HG02571 (cell line): ENCODE results near the gene SLC9A8.
A peak's percentile ranks its signal among the peaks of the same experiment; 100 is the strongest.
"Not testable (repeated sequence)": the region's sequence is repeated elsewhere in the genome, so short reads cannot be mapped to it uniquely, and the experiment has no call there.

Experiments
- ATAC-seq: cut with Tn5 transposase; IDR thresholded peaks from one replicate; pipeline ENCODE4 v1.9.1; 2021; ENCODE audit warnings: mild to moderate bottlenecking, moderate library complexity; ENCODE audit not compliant: unreplicated experiment

Gene SLC9A8, protein sequence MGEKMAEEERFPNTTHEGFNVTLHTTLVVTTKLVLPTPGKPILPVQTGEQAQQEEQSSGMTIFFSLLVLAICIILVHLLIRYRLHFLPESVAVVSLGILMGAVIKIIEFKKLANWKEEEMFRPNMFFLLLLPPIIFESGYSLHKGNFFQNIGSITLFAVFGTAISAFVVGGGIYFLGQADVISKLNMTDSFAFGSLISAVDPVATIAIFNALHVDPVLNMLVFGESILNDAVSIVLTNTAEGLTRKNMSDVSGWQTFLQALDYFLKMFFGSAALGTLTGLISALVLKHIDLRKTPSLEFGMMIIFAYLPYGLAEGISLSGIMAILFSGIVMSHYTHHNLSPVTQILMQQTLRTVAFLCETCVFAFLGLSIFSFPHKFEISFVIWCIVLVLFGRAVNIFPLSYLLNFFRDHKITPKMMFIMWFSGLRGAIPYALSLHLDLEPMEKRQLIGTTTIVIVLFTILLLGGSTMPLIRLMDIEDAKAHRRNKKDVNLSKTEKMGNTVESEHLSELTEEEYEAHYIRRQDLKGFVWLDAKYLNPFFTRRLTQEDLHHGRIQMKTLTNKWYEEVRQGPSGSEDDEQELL

DNA sequence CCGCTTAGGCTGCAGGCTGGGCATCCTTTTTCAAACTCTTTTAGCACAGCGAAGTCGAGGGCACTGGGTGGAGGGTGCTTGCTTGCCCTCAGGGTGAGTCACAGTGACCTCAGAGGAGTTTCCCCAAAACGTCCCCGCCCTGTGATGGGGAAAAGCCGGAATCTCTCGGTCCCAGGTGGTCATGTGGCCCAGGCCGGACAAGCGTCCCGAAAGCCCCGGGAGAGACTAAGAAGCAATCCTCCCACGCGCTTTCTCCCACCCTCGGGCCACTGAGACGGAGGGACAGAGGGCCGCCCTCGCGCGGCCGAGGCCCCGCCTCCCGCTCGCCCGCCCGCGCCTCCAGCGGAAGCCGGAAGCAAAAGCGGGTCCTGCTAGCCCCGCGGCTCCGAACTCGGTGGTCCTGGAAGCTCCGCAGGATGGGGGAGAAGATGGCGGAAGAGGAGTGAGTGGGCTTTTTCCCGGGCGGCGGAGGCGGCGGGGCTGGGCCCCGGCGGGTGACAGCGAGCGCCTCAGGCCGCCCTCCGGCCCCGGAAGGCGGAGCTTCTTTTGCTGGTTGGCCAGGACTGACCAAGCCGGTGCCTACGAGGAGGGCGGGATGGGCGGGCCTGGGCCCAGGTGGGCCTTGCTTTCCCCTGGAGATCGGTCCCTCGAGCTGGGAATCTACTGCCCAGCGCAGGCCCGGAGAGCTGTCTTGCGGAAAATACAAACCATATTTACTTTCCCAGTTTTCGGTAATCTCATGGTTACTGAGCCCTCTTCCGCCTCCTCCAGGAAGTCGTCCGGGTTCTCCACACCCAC, at the start of gene SLC9A8:
Gene SLC9A8 (plus strand): TSS at position 322 of the 798 bp plus-strand sequence. CDS start 95 bp downstream, at position 417.
- ATAC-seq: peak; percentile 78

DNA sequence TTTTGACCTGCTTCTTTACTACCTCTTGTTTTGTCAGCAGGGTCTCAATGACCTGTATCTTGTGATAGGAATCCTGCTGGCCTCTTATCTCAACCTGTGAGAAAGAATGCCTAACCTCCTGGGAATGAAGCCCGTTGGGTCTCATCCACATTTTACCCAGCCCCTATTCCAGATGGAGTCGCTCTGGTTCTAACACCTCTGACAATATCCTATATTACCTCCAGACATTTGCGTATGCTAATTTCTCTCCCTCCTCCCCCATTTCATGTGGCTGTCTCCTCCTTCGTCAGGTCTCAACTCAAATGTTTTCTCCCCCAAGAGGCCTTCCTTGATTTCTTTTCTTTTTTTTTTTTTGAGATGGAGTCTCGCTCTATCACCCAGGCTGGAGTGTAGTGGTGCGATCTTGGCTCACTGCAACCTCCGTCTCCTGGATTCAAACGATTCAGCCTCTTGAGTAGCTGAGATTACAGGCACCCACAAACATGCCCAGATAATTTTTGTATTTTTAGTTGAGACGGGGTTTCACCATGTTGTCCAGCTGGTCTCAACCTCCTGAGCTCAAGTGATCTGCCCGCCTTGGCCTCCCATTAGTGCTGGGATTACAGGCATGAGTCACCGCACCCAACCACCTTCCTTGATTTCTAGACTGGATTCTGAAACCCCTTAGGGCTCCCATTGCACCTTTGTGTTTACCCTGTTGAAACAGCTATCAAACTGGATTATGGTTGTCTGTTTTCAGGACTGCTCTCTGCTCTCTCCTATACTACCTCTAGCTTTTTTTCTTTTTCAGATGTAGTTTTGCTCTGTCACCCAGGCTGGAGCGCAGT, 49.5 kb upstream of the SLC9A8 start:
- no peak for ATAC-seq

DNA sequence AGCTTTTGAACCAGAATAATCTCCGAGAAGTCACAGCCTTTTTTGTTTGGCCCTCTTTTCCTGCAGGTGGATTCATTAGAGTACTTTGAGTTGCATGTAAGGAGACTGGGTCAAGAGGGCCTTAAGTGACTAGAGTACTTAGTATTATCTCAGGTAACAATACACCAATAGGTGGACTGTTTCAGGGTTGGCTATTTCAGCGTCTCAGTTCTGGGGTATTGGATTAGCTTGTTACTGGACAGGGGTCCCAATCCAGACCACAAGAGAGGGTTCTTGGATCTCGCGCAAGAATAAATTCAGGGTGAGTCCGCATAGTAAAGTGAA, 47.3 kb upstream of the SLC9A8 start:
- no peak for ATAC-seq

DNA sequence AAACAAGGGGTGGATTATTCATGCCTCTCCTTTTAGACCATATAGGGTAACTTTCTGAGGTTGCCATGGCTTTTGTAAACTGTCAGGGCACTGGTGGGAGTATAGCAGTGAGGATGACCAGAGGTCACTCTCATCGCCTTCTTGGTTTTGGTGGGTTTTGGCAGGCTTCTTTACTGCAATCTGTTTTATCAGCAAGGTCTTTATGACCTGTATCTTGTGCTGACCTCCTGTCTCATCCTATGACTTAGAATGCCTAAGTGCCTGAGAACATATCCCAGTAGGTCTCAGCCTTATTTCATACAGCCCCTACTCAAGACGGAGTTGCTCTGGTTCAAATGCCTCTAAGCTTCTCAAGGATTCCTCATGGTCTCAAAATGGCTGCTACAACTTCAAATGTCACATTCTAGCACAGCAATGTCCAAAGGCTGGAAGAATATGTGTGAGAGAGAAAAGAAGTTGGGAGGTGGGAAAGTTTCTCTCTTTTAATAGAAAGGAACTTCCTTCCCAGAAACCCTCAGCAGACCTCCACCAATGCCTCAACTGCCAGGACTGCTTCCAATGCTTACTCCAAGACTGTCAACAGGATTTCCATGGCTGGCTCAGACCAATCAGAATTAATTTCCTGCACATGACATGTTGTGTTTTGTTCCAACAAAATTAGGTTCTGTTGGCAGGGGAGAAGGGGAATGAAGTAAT, 46.6 kb upstream of the SLC9A8 start:
- no peak for ATAC-seq

DNA sequence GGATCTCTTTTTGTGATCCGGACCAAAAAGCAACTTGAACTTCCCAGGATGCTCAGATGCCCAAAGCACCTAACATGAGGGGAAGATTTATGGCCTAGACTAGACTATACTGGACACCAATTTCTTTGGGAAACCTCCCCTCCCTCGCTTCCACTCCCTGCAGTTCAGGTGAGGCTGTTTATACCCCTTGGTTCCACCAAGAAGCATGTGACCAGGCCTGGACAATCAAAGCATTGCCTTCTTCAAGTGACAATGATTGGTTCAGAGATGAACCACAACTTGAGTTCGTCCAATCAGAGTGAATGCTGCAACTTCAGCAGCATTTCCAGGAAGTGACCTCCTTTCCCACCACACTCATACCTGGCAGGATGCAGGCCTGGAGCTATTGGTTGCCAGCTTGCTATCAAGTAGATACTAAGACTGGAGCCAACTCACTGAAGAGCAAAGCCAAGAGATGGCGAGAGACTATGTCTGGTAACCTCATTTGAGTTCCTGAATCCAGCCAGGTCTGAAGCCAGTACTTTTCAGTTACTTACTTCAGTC, 45.6 kb upstream of the SLC9A8 start:
- no peak for ATAC-seq

DNA sequence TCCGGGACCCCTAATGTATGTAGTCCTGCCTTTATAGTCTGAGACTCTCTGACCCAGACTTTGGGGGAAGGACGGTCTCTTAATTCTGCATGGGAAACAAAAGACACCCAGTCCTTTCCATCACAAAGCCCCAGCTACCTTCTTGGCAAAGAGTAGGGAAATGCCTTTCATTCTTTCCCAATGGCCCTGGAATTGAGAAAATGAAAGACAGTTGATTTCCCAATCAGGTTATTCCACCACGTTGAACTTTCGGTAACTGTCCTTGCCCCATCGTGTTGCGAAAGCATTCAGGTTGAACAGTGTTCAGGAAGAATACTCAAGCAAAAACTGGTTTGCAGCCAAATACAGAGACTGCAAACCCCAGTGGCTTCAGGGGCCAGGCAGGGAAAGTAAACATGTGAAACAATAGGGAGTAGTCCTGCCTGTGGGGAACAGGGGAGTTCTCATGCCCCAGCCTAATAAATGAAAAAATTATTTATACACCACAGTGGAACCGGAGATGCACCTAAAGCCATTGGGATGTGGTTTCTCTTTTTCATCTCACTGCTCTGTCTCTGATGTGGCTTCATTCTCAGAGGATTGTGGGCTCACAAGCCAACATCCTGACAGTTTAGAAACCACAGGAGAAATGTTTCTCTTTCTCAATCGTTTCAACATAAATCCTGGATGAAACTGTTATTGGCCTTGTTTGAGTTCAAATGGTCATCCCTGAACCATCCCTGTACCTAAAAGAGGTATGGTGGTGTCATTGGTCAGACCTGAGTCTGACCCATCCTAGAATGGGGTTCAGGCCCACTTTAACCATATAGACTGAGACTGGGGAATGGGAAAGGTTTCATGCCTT, 44.2 kb upstream of the SLC9A8 start:
- ATAC-seq: no peak

DNA sequence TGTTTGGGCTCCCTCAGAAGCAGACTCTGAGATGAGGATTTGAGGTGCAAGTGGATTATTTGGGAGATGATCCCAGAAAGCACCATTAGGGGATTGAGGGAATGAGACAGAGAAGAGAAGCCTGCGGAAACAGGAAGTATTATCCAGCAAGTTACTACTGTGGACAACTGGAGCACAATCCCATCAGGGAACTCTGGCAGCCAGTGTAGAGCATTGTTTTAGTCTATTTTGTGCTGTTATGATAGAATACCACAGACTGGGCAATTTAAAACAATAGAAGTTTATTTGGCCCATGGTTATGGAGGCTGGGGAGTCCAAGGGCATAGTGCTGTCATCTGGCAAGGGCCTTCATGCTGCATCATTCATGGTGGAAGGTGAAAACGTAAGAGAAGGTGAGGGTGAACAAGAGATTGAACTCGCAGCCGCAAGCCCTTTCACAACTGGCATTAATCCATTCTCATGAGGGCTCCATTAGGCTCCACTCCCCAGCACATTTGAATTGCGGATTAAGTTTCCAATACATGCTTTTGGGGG, 43.5 kb upstream of the SLC9A8 start:
- no peak for ATAC-seq

DNA sequence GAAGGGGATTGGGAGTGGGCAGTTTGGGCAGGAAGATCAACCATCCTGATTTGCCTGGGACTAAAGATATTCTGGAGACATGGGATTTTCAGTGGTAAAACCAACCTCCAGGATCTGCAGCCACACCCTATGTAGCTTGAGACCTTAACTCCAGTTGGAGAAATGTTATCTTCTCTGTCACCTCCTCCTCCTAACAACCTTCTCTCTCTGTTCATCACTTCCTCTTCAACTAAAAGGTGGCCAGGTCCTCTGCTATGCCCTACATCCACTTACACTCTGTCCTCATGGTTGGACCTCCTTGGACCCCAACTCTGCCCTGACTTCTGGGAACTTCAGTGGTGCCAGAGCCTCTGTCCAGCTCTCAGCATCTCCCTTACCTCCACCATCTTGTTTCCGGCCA, 42.0 kb upstream of the SLC9A8 start:
- no peak for ATAC-seq

DNA sequence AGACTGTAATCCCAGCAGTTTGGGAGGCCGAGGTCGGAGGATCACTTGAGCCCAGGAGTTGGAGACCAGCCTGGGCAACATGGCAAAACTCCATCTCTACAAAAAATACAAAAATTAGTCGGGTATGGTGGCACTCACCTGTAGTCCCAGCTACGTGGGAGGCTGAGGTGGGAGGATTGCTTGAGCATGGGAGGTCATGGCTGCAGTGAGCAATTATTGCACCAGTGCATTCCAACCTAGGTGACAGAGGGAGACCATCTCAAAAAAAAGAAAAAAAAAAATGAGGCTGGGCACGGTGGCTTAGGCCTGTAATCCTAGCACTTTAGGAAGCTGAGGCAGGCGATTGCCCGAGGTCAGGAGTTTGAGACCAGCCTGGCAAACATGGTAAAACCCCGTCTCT, 38.4 kb upstream of the SLC9A8 start:
- not testable (repeated sequence) for ATAC-seq

DNA sequence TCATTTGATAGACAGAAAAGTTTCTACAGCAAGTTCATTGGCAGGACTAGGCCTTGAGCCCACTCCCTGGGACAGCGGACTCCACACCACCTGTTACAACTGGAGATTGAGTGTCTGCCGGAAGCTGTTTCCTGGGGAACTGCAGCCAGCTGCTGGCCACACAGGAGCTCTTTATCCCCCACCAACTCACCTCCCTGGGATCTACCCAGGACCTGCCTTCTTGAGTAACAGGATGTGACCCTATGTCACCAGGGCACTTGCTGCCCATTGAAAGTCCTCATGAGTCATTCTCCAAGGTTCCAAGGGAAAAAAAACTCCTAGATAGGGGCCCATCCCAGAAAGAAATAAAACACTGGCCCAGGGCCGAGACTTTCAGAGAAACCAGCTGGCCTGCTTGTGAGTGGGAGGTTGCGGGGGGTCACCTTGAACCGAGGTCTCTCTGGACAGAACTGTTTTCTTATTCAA, 37.4 kb upstream of the SLC9A8 start:
- ATAC-seq: no peak

DNA sequence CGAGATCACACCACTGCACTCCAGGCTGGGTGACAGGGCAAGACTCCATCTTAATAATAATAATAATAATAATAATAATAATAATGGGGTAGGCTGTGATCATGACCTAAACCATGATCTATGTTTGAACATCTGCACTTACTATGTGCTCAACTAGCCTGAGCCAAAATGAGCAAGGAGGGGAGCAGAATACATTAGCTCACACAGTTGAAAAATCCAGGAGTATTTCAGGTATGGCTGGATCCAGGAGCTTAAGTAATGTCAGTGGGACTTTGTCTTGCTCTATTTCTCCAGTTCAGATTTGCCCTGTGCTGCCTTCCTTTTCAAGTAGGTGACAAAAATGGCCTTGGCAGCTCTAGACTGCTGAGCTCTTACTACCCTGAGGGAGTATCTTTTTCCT, 32.7 kb upstream of the SLC9A8 start:
- no peak for ATAC-seq

DNA sequence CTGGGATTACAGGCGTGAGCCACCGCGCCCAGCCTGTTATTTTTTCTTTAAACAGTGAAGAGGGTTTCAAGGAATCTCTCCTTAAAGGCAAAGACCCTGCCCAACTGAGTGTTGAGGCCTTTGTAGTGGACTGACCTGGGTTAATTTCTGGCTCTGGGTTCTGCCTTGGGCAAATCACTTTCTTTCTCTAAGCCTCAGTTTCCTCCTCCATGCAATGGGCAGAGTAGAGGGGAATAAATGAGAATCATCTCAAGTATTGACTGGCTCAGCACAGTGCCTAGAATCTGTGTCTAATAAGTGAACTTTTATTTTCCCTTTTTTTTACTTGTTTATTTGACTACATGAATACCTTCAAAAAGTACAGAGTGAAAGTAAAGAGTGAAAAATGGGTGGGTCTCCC, 31.0 kb upstream of the SLC9A8 start:
- ATAC-seq: no peak

DNA sequence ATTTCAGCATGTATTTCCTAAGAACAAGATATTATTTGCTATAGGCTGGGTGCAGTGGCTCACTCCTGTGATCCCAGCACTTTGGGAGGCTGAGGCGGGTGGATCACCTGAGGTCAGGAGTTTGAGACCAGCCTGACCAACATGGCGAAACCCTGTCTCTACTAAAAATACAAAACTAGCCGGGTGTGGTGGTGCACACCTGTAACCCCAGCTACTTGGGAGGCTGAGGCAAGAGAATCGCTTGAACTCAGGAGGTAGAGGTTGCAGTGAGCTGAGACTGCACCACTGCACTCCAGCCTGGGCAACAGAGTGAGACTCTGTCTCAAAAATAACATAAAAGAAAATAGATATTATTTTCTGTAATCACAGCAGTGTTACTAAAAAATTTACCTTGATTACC, 30.2 kb upstream of the SLC9A8 start:
- not testable (repeated sequence) for ATAC-seq

DNA sequence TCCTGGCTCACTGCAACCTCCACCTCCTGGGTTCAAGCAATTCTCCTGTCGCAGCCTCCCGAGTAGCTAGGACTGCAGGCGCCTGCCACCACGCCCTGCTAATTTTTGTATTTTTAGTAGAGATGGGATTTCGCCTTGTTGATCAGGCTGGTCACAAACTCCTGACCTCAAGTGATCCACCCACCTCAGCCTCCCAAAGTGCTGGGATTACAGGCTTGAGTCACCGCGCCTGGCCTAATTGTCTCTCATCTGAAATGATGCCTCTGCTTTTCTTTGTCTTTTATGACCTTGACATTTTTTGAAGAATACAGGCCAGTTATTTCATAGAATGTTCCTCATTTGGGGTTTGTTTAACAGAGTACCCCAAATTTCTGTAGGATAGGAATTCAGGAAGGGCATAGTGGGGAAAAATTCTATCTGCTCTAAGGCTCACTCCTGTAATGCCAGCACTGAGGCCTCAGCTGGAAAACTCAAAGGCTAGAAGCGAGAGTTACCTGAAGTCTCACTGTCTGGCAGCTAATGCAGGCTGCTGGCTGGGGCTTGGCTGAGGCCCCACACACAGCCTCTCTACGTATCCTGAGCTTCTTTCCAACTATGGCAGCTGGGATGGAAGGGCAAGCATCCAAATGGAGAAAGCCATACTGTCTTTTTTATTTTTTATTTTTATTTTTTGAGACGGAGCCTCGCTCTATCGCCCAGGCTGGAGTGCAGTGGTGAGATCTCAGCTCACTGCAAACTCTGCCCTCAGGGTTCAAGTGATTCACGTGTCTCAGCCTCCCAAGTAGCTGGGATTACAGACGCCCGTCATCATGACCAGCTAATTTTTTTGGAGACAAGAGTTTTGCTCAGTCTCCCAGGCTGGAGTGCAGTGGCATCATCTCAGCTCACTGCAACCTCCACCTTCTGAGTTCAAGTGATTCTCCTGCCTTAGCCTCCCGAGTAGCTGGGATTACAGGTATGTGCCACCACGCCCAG, 29.3 kb upstream of the SLC9A8 start:
- not testable (repeated sequence) for ATAC-seq

DNA sequence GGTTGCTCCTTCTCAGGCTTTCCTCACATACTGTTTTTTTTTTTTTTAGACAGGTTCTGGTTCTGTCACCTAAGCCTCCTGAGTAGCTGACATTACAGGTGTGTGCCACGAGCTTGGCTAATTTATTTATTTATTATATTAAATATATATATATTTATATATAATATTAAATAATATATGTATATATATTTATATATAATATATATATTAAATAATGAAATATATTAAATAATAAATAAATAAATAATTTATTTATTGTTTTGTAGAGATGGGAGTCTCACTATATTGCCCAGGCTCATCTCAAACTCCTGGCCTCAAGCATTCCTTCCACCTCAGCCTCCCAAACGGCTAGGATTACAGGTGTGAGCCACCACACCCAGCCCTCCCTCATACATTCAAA, 28.3 kb upstream of the SLC9A8 start:
- ATAC-seq: no peak

DNA sequence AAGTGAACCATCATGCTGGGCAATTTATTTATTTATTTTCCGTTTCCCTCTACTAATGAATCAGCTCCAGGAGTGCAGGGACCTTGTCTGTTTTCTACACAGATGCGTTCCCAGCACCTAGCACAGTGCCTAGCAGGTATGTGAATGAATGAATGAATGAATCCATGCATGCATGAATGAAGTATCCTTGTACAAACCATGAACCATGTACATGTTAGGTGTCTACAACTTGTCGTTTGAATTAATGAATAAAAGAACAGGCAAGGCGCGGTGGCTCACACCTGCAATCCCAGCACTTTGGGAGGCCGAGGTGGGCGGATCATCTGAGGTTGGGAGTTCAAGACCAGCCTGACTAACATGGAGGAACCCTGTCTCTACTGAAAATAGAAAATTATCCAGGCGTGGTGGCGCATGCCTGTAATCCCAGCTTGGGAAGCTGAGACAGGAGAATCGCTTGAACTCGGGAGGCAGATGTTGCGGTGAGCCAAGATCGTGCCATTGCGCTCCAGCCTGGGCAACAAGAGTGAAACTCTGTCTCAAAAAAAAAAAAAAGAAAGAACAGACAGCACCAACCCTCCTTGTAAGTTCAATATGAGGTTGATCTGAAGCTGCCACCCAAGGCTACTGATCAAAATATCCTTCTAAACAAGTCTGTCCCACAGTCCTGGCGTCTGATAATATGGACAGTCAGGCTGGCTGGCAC, 27.3 kb upstream of the SLC9A8 start:
- ATAC-seq: peak; percentile 14

DNA sequence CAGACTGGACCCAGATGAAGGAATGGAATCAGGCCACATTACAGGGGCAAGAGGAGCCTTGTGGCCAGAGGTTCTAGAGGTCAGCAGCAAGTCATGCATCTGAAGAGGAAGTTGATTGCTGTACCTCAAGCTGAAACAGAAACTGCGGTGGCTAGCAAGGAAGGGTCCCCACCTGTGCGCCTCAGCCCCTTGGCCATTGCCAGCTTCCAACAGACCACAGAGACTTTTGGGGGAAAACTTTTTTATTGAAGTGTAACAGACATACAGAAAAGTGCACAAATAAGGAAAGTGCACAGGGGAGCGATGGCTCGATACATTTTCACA, 26.8 kb upstream of the SLC9A8 start:
- ATAC-seq: peak; percentile 84
